Esophagus squamous epithelium (tissue), 4 donors: ENCODE measurements around the gene SSRP1.

Experiments
- POLR2A ChIP-seq, 4 donors: fragments of 450-650 bp; IDR thresholded peaks; one replicate each; pipeline ENCODE4 v1.6.1; 2017; ENCODE audit warnings: antibody characterized with exemption in 4 of 4, mild to moderate bottlenecking in 4 of 4, moderate library complexity in 3 of 4
- TF ChIP-seq, protein P1 (sequence below), 6 experiments: fragments of 450-650 bp in 4 of 6; fragments of 200-600 bp in 2 of 6; sonication (generic) in 2 of 6; IDR thresholded peaks; one replicate each; pipeline ENCODE4 v1.5.1; 2016 to 2019; ENCODE audit warnings: antibody characterized with exemption in 6 of 6, mild to moderate bottlenecking in 4 of 6, moderate library complexity in 4 of 6

DNA sequence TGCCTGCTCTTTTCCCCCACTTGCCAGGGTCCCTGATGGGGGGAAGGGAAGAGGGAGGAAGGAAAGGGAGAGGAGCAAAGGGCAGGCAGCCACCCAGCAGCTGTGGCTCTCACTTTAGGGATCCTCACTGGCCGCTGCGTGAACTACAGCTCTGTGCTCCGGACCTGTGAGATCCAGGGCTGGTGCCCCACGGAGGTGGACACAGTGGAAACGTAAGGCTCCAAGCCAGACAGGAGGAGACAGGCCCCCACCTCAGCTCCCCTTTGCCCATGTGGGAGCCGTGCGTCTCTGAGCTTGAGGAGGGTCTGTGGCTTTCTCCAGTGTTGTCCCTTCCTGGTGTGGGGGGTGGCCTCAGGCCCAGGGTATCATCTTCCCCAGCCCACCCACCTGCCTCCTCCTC is 12.4 kb upstream of the SSRP1 start:
- TF ChIP-seq, protein P1, sequence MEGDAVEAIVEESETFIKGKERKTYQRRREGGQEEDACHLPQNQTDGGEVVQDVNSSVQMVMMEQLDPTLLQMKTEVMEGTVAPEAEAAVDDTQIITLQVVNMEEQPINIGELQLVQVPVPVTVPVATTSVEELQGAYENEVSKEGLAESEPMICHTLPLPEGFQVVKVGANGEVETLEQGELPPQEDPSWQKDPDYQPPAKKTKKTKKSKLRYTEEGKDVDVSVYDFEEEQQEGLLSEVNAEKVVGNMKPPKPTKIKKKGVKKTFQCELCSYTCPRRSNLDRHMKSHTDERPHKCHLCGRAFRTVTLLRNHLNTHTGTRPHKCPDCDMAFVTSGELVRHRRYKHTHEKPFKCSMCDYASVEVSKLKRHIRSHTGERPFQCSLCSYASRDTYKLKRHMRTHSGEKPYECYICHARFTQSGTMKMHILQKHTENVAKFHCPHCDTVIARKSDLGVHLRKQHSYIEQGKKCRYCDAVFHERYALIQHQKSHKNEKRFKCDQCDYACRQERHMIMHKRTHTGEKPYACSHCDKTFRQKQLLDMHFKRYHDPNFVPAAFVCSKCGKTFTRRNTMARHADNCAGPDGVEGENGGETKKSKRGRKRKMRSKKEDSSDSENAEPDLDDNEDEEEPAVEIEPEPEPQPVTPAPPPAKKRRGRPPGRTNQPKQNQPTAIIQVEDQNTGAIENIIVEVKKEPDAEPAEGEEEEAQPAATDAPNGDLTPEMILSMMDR (IDR thresholded peaks at IDR 0.05), result no peak
- no peak for TF ChIP-seq POLR2A (IDR thresholded peaks at IDR 0.05)
